HUES48 (cell line): Measurements from ENCODE around the gene GJB1.

Experiments used
- H3K27ac ChIP-seq: one replicate; pipeline ENCODE4 v1.7.0; 2013; ENCODE audit warnings: low read depth, low read length, inconsistent platforms
- H3K27me3 ChIP-seq: 2 replicates; pipeline ENCODE4 v1.6.1; 2013; ENCODE audit warnings: mild to moderate bottlenecking, low read length; ENCODE audit not compliant: control insufficient read depth, insufficient read depth
- H3K36me3 ChIP-seq: 2 replicates; pipeline ENCODE4 v1.6.1; 2013; ENCODE audit warnings: low read length; ENCODE audit not compliant: control insufficient read depth, insufficient read depth
- H3K4me1 ChIP-seq: 2 replicates; pipeline ENCODE4 v1.6.1; 2013; ENCODE audit warnings: mild to moderate bottlenecking, low read length; ENCODE audit not compliant: control insufficient read depth, insufficient read depth
- H3K4me3 ChIP-seq: 2 replicates; pipeline ENCODE4 v1.5.1; 2013; ENCODE audit warnings: mild to moderate bottlenecking, low read depth, low read length
- H3K9ac ChIP-seq: 2 replicates; pipeline ENCODE4 v1.6.1; 2013; ENCODE audit warnings: mild to moderate bottlenecking, low read depth, low read length, moderate library complexity
- H3K9me3 ChIP-seq: 2 replicates; pipeline ENCODE4 v1.6.1; 2013; ENCODE audit warnings: low read length; ENCODE audit not compliant: control insufficient read depth, insufficient read depth

GJB1 gene

DNA sequence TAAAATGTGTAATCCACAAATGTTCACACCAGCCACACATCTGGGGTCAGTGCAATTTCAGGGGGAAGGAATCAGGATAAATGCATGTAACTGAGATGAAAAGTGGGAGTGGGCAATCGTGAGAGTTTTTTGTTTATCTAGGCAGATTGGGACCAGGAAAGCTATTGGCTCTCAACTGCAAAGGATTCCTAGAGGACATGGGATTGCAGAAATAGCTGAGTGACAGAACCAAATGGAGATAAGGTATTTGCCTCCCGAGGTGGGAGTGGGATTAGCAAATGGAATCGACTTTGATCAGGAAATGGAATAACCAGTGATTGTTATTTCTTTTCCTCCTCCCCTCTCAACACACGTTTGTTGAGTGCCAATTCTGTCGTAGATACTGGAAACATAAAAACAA, 38.9 kb upstream of the GJB1 start:
- Histone ChIP-seq H3K9ac (no peak overlapping the region), H3K4me1 (peaks cover 13% of the 10 kb centered on the region), H3K4me3 (no peak overlapping the region), H3K27me3 (no peaks in the 10 kb centered on the region), H3K36me3 (no peaks in the 10 kb centered on the region), H3K27ac (no peak overlapping the region), H3K9me3 (peaks cover 31% of the 10 kb centered on the region)

DNA sequence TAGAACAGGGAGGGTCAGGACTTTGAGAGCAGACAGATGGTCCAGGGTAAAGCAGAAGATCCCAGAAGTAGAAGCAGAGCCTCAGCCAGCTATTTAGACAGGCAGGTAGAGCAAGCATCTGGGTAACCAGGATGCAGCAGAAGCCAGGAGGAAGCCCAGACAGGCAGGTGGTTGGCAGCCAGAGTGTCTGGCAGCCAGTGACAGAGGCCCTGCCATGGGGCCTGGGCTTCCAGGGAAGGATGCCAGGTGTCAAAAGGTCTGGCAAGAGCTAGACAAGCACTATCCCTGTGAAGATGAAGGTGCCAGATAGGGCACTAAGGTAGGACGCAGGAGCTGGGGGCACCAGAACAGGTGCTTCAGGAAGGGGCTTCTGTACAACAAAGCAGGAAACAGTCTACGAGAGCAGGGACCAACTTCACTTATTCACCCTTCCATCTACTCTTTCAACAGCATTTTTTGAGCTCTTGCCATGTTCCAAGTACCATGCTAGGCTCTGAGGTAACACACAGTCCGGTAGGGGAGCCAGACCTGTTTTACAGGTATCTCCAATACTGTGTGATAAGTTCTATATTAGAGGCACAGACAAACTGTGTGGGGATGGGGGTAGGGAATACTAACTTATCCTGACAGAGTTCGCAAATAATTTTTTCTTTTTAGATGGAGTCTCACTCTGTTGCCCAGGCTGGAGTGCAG, 38.1 kb upstream of the GJB1 start:
- no peak overlapping the region for H3K27ac ChIP-seq
- no peak overlapping the region for H3K4me3 ChIP-seq
- H3K36me3 ChIP-seq: no peaks in the 10 kb centered on the region
- peaks cover 13% of the 10 kb centered on the region for H3K4me1 ChIP-seq
- no peaks in the 10 kb centered on the region for H3K27me3 ChIP-seq
- no peak overlapping the region for H3K9ac ChIP-seq
- H3K9me3 ChIP-seq: peaks cover 26% of the 10 kb centered on the region

DNA sequence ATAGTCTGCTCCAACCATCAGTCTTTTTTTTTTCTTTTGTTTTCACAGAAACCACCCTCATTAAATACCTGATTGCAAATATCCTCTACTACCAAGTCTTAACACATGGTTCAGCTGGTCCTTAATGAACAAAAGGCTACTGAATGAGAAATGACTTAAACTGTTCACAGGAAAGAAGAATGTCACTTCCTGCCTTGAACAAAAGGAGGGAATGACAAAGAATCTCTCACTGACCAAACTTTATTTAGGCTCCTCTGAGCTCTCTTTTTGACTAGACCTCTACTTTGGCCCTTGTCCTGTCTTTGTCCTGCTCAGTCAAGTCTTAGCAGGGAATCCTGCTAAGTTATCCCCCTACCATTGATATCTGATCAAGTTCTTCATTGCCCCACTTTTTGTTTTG, 31.8 kb upstream of the GJB1 start:
- Histone ChIP-seq H3K27ac (peak overlapping the region; percentile 67), H3K4me3 (no peak overlapping the region), H3K27me3 (no peaks in the 10 kb centered on the region), H3K9me3 (peaks cover 12% of the 10 kb centered on the region), H3K4me1 (0 out of 2 replicates have a peak, but pooled peaks cover 4% of the 10 kb centered on the region), H3K9ac (no peak overlapping the region), H3K36me3 (no peaks in the 10 kb centered on the region)

DNA sequence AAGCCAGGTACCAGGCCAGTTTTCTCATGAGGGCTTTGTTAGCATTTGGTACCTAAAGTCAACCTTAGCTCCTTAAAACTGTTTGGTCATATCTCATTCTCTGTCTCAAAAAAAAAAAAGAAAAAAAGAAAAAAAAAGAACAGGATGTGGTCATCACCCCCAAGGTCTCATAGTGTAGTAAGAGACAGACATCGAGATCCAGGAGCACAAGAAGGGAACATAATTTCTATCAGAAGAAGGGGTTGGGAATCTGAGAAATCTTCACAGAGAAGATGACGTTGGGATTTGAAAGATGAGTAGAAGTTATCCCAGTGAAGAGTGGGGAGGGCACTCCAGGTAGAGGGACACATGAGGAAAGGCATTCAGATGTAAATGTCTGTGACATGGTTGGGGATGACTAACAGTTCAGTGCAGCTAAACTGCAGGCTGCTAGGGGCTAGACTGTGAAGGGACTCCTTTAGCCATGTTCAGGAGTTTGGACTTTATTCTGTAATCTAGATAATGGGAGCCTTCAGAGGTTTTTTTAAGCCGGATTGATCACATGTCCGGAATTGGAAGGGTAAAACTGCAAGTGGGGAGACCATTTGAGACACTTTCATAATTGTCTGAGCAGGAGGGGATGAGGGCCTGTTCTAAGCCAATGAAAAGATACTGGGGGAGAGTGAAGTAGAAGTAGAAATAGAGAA, 26.9 kb upstream of the GJB1 start:
- H3K27ac ChIP-seq: peak overlapping the region; percentile 64
- H3K4me3 ChIP-seq: no peak overlapping the region
- H3K9me3 ChIP-seq: peaks cover 17% of the 10 kb centered on the region
- H3K9ac ChIP-seq: no peak overlapping the region
- no peaks in the 10 kb centered on the region for H3K27me3 ChIP-seq
- no peaks in the 10 kb centered on the region for H3K36me3 ChIP-seq
- H3K4me1 ChIP-seq: 0 out of 2 replicates have a peak, but pooled peaks cover under 1% of the 10 kb centered on the region

DNA sequence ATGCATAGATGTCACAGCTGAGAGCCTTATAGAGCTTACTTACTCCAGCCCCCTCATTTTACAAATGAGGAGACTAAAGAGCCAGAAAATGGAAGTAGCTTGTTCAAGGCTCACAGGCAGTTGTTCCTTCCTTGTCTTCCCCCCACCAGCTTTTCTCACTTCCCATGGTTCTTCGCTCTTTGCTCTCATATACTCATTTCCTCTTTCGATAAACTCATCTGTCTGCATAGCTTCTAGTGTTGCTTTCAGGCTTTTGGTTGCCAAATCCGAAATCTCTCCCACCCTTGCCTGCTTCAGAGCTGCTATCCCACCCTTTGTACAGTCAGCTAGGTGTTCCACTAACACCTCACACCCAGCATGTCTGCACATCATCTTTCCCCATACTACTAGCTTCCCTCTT, 25.0 kb upstream of the GJB1 start:
- Histone ChIP-seq H3K9me3 (peaks cover 17% of the 10 kb centered on the region), H3K4me3 (no peak overlapping the region), H3K27me3 (no peaks in the 10 kb centered on the region), H3K9ac (no peak overlapping the region), H3K27ac (no peak overlapping the region), H3K36me3 (no peaks in the 10 kb centered on the region), H3K4me1 (no peaks in the 10 kb centered on the region)

DNA sequence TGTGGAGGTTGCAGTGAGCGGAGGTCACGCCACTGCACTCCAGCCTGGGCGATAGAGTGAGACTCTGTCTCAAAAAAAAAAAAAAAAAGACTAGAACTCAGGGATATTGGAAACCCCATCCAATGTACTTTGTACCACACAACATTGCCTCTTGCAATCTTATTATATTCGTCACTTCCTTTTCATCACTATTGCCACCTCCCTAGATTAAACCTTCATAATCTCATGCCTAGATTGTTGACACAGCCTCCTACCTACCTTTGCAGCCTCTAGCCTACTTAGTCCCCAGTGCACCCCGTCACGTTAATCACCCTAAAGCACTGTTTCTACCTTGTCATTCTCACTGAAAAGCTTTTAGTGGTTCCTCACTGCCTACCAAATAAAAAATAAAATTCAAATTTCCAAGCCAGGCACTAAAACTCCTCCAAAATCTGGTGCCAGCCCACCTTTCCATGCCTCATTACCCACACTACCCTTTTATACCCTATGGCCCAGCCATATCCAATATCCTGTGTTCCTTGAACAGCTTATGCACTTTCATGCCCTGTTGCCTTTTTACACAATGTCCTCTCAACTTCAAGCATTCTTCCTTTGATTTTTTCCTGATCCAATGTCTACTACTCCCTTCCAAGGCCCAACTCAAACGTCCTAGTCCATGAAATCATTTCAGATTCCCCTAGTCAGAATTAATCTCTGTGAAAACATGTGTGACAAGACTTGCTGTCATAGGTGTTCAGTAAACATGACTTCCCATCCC, 23.6 kb upstream of the GJB1 start:
- Histone ChIP-seq H3K36me3 (no peaks in the 10 kb centered on the region), H3K4me3 (no peak overlapping the region), H3K27ac (no peak overlapping the region), H3K4me1 (no peaks in the 10 kb centered on the region), H3K9ac (no peak overlapping the region), H3K9me3 (peaks cover 13% of the 10 kb centered on the region; the same call in 1 of the 2 replicates), H3K27me3 (no peaks in the 10 kb centered on the region)

DNA sequence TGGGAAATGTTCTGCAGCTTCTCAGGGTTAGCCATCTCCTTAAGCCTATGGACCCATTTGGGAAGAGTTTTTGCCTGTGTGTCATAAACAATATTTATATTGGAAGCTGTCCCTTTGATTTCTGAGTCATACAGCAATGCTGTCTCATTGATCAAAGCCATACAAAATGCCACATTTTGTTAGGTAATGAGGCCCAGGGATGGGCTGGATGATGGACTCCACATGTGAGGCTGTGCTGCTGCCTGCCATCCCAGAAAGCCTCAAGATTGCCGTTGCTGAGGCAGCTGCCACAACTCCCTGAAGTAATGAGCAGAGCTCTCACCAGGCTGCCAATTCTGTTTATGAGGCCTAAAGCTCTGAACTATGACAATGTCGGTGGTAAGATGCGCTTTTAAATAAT, 12.2 kb upstream of the GJB1 start:
- Histone ChIP-seq H3K27ac (no peak overlapping the region), H3K9me3 (peaks cover 39% of the 10 kb centered on the region), H3K4me1 (no peaks in the 10 kb centered on the region), H3K9ac (no peak overlapping the region), H3K27me3 (no peaks in the 10 kb centered on the region), H3K4me3 (no peak overlapping the region), H3K36me3 (no peaks in the 10 kb centered on the region)

DNA sequence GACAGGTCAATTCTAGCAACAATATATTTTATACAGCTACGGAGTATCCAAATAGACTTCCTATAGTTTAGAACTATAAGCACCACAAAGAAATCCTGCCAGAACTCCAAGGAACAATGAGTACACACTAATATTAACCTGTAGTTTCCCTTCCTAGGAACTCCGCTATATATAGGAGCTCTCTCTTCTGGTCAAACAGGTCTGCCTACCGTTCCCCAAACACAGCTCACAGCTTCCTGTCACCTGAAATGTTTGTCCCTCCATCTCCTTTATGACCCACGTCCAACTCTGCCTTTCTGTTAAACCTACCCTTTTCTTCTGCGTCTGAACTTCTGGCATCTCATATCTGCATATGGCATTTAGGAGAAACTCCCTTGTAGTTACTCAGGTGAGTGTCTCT, 10.5 kb upstream of the GJB1 start:
- Histone ChIP-seq H3K4me3 (no peak overlapping the region), H3K9ac (no peak overlapping the region), H3K9me3 (peaks cover 42% of the 10 kb centered on the region), H3K27me3 (no peaks in the 10 kb centered on the region), H3K36me3 (no peaks in the 10 kb centered on the region), H3K27ac (no peak overlapping the region), H3K4me1 (peaks cover 6% of the 10 kb centered on the region; the same call in 1 of the 2 replicates)

DNA sequence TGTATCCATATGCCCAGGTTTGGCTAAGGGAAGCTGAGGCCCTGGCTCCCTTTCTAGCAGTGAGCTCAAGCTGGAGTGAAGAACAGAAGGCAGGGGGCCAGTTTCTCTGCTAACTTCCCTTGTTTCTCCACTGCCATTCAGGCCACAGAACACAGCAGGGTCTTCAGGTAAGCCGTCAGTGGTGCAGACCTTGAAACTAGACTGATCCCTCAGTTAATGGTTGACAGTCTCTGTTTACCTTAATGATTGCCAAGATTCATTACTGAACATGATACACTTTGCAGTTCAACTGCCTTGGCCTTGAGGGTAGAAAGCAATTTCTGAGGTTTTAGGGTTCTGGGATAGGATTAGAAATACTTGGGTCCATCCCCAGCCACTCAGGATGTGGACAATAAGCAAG, 8.9 kb upstream of the GJB1 start:
- H3K9ac ChIP-seq: no peak overlapping the region
- no peaks in the 10 kb centered on the region for H3K27me3 ChIP-seq
- H3K36me3 ChIP-seq: no peaks in the 10 kb centered on the region
- H3K4me3 ChIP-seq: no peak overlapping the region
- H3K4me1 ChIP-seq: peaks cover 6% of the 10 kb centered on the region; the same call in 1 of the 2 replicates
- peaks cover 35% of the 10 kb centered on the region for H3K9me3 ChIP-seq
- no peak overlapping the region for H3K27ac ChIP-seq

DNA sequence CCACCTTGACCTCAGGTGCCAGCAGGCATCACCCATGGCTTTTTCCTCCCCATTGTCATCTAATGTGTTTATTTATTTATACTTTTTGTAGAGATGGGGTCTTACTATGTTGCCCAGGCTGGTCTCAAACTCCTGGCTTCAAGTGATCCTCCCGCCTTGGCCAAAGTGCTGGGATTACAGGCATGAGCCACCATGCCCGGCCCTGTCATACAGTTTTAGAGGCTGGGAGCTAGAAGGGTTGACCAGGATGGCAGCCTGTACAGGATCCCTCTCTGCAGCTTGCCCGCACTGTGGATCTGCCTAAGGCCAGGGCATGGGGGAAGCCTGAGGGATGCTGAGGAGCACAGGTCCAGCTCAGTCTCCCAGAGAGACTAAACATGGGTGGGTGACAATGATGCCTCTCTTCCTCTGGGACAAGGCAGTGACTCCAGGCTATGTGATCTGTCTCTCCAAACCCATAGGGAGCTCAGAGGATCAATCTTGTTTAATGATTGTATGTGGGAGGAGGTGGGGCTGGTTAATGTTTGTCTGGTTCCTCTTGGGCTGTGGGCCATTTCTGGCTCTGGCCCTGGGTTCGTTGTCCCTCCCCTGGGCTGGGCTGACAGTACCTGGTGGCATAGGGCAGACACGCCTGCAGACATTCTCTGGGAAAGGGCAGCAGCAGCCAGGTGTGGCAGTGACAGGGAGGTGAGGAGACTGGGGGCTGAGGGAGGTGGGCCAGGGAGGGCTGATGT, 8.3 kb upstream of the GJB1 start:
- Histone ChIP-seq H3K9ac (no peak overlapping the region), H3K4me1 (peaks cover 6% of the 10 kb centered on the region; the same call in 1 of the 2 replicates), H3K27me3 (no peaks in the 10 kb centered on the region), H3K27ac (no peak overlapping the region), H3K36me3 (no peaks in the 10 kb centered on the region), H3K4me3 (no peak overlapping the region), H3K9me3 (peaks cover 35% of the 10 kb centered on the region)
